ENCODE measurements around the gene TMEM212.

Gene TMEM212

GRCh38 chr3:171842864-171843518 is at the start of gene TMEM212:
Gene TMEM212 (plus strand): TSS chr3:171843349. CDS start chr3:171843384, 35 bp downstream.
- DNase-seq: no peak

GRCh38 chr3:171796625-171797264 is 46.4 kb upstream of the TMEM212 start:
- no peak for DNase-seq

GRCh38 chr3:171797265-171797679 is 45.9 kb upstream of the TMEM212 start:
- no peak for DNase-seq

- no peak for DNase-seq
These were observed 45.3 kb upstream of the TMEM212 start for GRCh38 chr3:171797873-171798272.

GRCh38 chr3:171799501-171799900 is 43.6 kb upstream of the TMEM212 start:
- no peak for DNase-seq

GRCh38 chr3:171801738-171802589 is 41.2 kb upstream of the TMEM212 start:
- DNase-seq: no peak

- DNase-seq: no peak
These were observed 40.6 kb upstream of the TMEM212 start for GRCh38 chr3:171802590-171802956.

GRCh38 chr3:171803044-171803443 is 40.1 kb upstream of the TMEM212 start:
- DNase-seq: no peak

- DNase-seq: no peak
These were observed 38.3 kb upstream of the TMEM212 start for GRCh38 chr3:171804618-171805389.

GRCh38 chr3:171805687-171806086 is 37.5 kb upstream of the TMEM212 start:
- no peak for DNase-seq

GRCh38 chr3:171806200-171807128 is 36.7 kb upstream of the TMEM212 start:
- DNase-seq: no peak

GRCh38 chr3:171807129-171807675 is 35.9 kb upstream of the TMEM212 start:
- no peak for DNase-seq

- DNase-seq: no peak
These were observed 35.3 kb upstream of the TMEM212 start for GRCh38 chr3:171807806-171808205.

- no peak for DNase-seq
These were observed 33.6 kb upstream of the TMEM212 start for GRCh38 chr3:171809611-171809860.

GRCh38 chr3:171809861-171810628 is 33.1 kb upstream of the TMEM212 start, which contains the start of gene PLD1:
Gene PLD1 (minus strand): TSS chr3:171810483. CDS start chr3:171738051, 72,432 bp downstream.
- DNase-seq: peak; percentile 51

- DNase-seq: no peak
These were observed 32.4 kb upstream of the TMEM212 start for GRCh38 chr3:171810629-171811294.

GRCh38 chr3:171811295-171811912 is 31.7 kb upstream of the TMEM212 start:
- DNase-seq: no peak

- DNase-seq: no peak
These were observed 31.2 kb upstream of the TMEM212 start for GRCh38 chr3:171811913-171812335.

- no peak for DNase-seq
These were observed 30.3 kb upstream of the TMEM212 start for GRCh38 chr3:171812811-171813210.

Measured in activated CD4-positive, CD25-positive, alpha-beta regulatory T cell treated with anti-CD3 and anti-CD28 coated beads, Interleukin-2, amount 50 U/mL, for 72 hours (primary cell).